ENCODE measurements around the gene FBXO48. TPM values are rescaled to one million over a fixed set of nuclear protein-coding genes. Genes with fewer than 3 reads are reported as not detected.
"Not testable (repeated sequence)": the region's sequence is repeated elsewhere in the genome, so short reads cannot be mapped to it uniquely, and the experiment has no call there.

FBXO48 gene, protein sequence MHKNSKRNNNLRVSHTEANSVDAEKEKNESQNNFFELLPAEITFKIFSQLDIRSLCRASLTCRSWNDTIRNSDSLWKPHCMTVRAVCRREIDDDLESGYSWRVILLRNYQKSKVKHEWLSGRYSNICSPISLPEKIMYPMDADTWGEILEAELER
- 1 to 10 TPM; 1.6 to 2.3 (median 2.2) TPM for polyA plus RNA-seq (ENCODE audit: insufficient read length in 4 of 4)

GRCh38 chr2:68467077-68467960 is at the start of gene FBXO48, which contains the start of gene APLF:
Gene FBXO48 (minus strand): TSS chr2:68467294. CDS start chr2:68465145, 2,149 bp downstream.
Gene APLF (plus strand): TSS chr2:68467585. CDS start chr2:68467732, 147 bp downstream.
- peak; percentile 94 to 99 (median 98) for DNase-seq (ENCODE audit: low read depth in 4 of 4, low spot score in 3 of 4)

- DNase-seq (ENCODE audit: low read depth in 4 of 4, low spot score in 3 of 4), result no peak
Observed at GRCh38 chr2:68516051-68516955, 49.2 kb upstream of the FBXO48 start.

- DNase-seq (ENCODE audit: low read depth in 4 of 4, low spot score in 3 of 4), result no peak
Observed at GRCh38 chr2:68514316-68514929, 47.3 kb upstream of the FBXO48 start.

DNA sequence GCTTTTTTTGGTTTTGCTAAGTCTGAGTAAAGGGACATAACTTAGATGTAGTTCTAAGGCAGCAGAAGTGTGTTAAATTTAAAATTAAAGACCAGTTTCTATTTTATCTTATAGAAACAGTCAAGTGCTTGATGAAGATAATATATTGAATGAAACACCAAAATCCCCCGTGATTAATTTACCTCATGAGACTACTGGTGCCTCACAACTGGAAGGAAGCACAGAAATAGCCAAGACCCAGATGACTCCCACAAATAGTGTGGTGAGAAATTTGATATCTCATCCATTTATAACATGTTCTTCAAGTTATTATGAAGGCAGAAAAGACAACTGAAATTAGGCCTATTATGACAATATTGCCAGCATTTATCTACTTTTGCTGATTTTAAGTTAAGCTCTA is 45.9 kb upstream of the FBXO48 start:
- DNase-seq (ENCODE audit: low read depth in 4 of 4, low spot score in 3 of 4), result no peak

DNA sequence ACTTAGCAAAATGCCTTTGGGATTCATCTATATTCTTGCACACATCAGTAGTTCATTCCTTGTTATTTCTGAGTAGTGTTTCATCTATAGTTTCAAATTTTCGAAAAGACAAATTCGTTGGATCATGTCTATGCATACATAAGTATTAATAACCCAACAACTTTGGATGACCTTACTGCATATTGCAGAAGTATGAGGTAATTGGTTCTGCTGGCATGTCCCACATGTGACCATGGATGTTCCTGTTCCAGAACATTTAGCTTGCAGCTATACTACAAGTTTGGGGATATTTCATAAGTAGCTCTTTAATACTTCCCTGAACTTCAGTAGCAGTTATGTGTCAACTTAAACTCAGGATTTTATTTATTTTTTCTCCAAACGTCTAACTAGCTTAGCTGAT is 45.2 kb upstream of the FBXO48 start:
- DNase-seq (ENCODE audit: low read depth in 4 of 4, low spot score in 3 of 4), result no peak

DNA sequence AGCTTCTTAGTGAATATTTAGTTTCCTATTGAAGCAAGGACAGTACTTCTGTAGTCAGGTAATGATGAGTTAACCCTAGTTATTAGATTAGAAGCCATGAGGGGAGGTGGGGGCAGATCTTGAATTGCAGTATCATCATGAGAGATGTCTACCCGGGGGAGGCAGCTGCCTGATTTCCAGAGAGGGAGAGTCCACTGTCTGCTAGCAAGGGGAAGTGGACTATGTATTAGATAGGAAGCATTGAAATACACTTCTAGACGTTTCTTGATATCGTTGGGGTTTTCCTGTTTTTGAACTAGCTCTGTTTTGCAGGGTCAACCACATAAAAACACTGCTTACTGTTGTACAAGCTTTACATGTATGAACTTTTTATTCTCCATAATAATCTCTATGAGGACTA is 39.1 kb upstream of the FBXO48 start:
- DNase-seq (ENCODE audit: low read depth in 4 of 4, low spot score in 3 of 4), result no peak

- DNase-seq (ENCODE audit: low read depth in 4 of 4, low spot score in 3 of 4), result no peak
Observed at GRCh38 chr2:68505603-68506159, 38.6 kb upstream of the FBXO48 start.

GRCh38 chr2:68501768-68502167 is 34.7 kb upstream of the FBXO48 start:
- no peak for DNase-seq (ENCODE audit: low read depth in 4 of 4, low spot score in 3 of 4)

- DNase-seq (ENCODE audit: low read depth in 4 of 4, low spot score in 3 of 4), result no peak
Observed at GRCh38 chr2:68500649-68501048, 33.6 kb upstream of the FBXO48 start.

DNA sequence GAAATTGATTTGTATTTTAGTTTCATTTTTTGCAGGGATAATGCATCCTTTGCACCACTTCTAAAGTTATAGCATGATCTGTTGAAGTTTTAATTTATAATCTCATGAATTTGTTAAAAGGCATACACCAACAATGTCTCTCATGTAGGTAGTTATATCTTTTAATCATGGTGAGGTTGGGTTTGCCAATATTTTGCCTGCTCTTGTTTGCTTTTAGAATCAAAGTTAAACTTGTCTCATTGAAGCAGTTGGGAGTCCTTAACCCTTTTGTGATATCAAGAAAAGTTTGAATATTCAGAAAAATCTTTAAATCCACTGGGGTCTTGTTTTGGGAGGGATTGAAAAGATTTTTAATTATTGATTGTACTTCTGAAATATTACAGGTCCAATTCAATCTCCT is 32.0 kb upstream of the FBXO48 start:
- no peak for DNase-seq (ENCODE audit: low read depth in 4 of 4, low spot score in 3 of 4)

- DNase-seq (ENCODE audit: low read depth in 4 of 4, low spot score in 3 of 4), result no peak
Observed at GRCh38 chr2:68491582-68491981, 24.5 kb upstream of the FBXO48 start.

- no peak for DNase-seq (ENCODE audit: low read depth in 4 of 4, low spot score in 3 of 4)
Observed at GRCh38 chr2:68489282-68489681, 22.2 kb upstream of the FBXO48 start.

DNA sequence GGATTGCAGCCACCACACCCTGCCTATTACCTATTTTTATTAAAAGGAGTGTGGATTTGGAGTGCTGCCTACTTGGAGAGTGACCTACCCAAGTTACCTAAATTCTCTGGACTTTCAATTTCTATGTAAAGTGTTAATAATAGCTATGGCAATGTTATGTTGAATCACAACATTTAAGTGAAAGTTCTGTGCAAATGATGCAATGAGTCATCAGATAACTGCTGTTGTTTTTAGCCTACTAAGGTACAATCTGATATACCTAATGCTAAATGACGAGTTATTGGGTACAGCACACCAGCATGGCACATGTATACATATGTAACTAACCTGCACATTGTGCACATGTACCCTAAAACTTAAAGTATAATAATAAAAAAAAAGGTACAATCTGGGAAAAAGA is 21.5 kb upstream of the FBXO48 start:
- not testable (repeated sequence) for DNase-seq (ENCODE audit: low read depth in 4 of 4, low spot score in 3 of 4)

GRCh38 chr2:68487773-68488355 is 20.8 kb upstream of the FBXO48 start:
- DNase-seq (ENCODE audit: low read depth in 4 of 4, low spot score in 3 of 4), result no peak

GRCh38 chr2:68483011-68483410 is 15.9 kb upstream of the FBXO48 start:
- DNase-seq (ENCODE audit: low read depth in 4 of 4, low spot score in 3 of 4), result no peak

GRCh38 chr2:68482296-68482820 is 15.3 kb upstream of the FBXO48 start:
- no peak for DNase-seq (ENCODE audit: low read depth in 4 of 4, low spot score in 3 of 4)

GRCh38 chr2:68478688-68479087 is 11.6 kb upstream of the FBXO48 start:
- DNase-seq (ENCODE audit: low read depth in 4 of 4, low spot score in 3 of 4), result no peak

- no peak for DNase-seq (ENCODE audit: low read depth in 4 of 4, low spot score in 3 of 4)
Observed at GRCh38 chr2:68476454-68476853, 9.4 kb upstream of the FBXO48 start.

GRCh38 chr2:68475576-68475975 is 8.5 kb upstream of the FBXO48 start:
- no peak for DNase-seq (ENCODE audit: low read depth in 4 of 4, low spot score in 3 of 4)

DNA sequence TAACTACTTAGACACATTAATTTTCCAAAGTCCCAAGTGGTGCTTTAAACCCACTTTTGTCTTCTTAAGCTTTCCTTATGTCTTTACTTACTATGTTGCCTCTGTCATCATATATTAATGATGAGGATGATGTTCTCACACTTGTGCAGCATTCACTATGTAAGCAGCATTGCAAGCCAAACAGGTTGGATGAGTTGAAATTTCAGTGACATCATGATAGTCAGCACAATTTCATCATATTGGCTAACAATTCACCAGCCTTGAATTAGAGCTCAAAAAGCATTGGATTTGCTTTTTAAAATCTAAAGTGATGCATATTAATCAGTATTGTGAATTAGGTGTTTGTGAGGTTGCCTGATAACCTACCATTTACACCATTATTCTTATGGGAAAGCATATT is 8.0 kb upstream of the FBXO48 start:
- DNase-seq (ENCODE audit: low read depth in 4 of 4, low spot score in 3 of 4), result no peak

Measured in right renal pelvis (tissue), 4 donors.